IMR-90 (cell line): ENCODE data around the gene NR2C2. TPM values are rescaled to one million over a fixed set of nuclear protein-coding genes. Genes with fewer than 3 reads are reported as not detected.

ENCODE experiments used
- ATAC-seq: fragments of 200-7000 bp; cut with Tn5 transposase; 2 replicates; pipeline ENCODE4 v1.9.1; 2020; ENCODE audit warnings: low read depth, mild to moderate bottlenecking, moderate library complexity
- BruUV-seq: library from RNA; stranded (reverse); fragments of 400-500 nt; replicated peaks from 2 replicates; lab custom pipeline; 2021; lab: Mats Ljungman, UMichigan
- CTCF ChIA-PET: fragments of 300-600 bp; formaldehyde crosslinking; extraction: SDS; loops from one replicate; lab custom pipeline; 2021; ENCODE audit warnings: antibody characterized with exemption; lab: Yijun Ruan, JAX
- POLR2A ChIA-PET: fragments of 300-600 bp; sonication (Branson Sonifier 250); formaldehyde crosslinking; loops from one replicate; lab custom pipeline; 2022; ENCODE audit warnings: antibody characterized with exemption; ENCODE audit not compliant: unreplicated experiment; lab: Charles Lee
- DNase-seq: peaks from one replicate; pipeline ENCODE4 v3.0.0; 2013
- H2AFZ ChIP-seq: replicated peaks from 2 replicates; pipeline ENCODE3; 2013; ENCODE audit warnings: low read length, mild to moderate bottlenecking; ENCODE audit not compliant: poor library complexity
- H2AK5ac ChIP-seq: 2 replicates; pipeline ENCODE4 v1.6.1; 2013; ENCODE audit warnings: low read depth, low read length, inconsistent platforms
- H2AK9ac ChIP-seq: replicated peaks from 2 replicates; pipeline ENCODE3; 2013; ENCODE audit warnings: mild to moderate bottlenecking, low read depth, low read length, moderate library complexity; ENCODE audit not compliant: poor library complexity
- H2BK120ac ChIP-seq: 2 replicates; pipeline ENCODE4 v1.6.1; 2013; ENCODE audit warnings: low read depth, low read length, inconsistent platforms
- H2BK15ac ChIP-seq: 3 replicates; pipeline ENCODE4 v1.6.1; 2013; ENCODE audit warnings: low read depth, low read length, inconsistent platforms
- H2BK20ac ChIP-seq: 2 replicates; pipeline ENCODE4 v1.6.1; 2013; ENCODE audit warnings: low read depth, mild to moderate bottlenecking, inconsistent platforms, low read length, moderate library complexity
- H2BK5ac ChIP-seq: 2 replicates; pipeline ENCODE4 v1.6.1; 2013; ENCODE audit warnings: mild to moderate bottlenecking, low read depth, low read length, inconsistent platforms; ENCODE audit not compliant: poor library complexity, severe bottlenecking
- H3K14ac ChIP-seq: replicated peaks from 2 replicates; pipeline ENCODE4 v1.6.1; 2013; ENCODE audit warnings: low read depth, low read length, inconsistent platforms
- H3K18ac ChIP-seq: 2 replicates; pipeline ENCODE4 v1.6.1; 2013; ENCODE audit warnings: low read depth, low read length, control low read depth
- H3K23ac ChIP-seq: 2 replicates; pipeline ENCODE4 v1.6.1; 2013; ENCODE audit warnings: low read depth, low read length, inconsistent platforms
- H3K27ac ChIP-seq: 2 replicates; pipeline ENCODE4 v1.5.1; 2013; ENCODE audit warnings: mild to moderate bottlenecking, control low read depth, low read length; ENCODE audit not compliant: insufficient read depth
- H3K27me3 ChIP-seq: 2 replicates; pipeline ENCODE4 v1.6.1; 2013; ENCODE audit warnings: low read length; ENCODE audit not compliant: control insufficient read depth, insufficient read depth
- H3K36me3 ChIP-seq: 2 replicates; pipeline ENCODE4 v1.6.1; 2013; ENCODE audit warnings: low read length, mixed read lengths; ENCODE audit not compliant: control insufficient read depth, insufficient read depth
- H3K4ac ChIP-seq: 2 replicates; pipeline ENCODE4 v1.6.1; 2013; ENCODE audit warnings: low read depth, low read length, inconsistent platforms
- H3K4me1 ChIP-seq: 2 replicates; pipeline ENCODE4 v1.6.1; 2013; ENCODE audit warnings: low read length, mixed read lengths; ENCODE audit not compliant: control insufficient read depth, insufficient read depth
- H3K4me2 ChIP-seq: 2 replicates; pipeline ENCODE4 v1.6.1; 2013; ENCODE audit warnings: low read depth, mild to moderate bottlenecking, control low read depth, low read length, moderate library complexity
- H3K4me3 ChIP-seq: 2 replicates; pipeline ENCODE4 v1.5.1; 2013; ENCODE audit warnings: low read depth, mild to moderate bottlenecking, control low read depth, low read length, moderate library complexity; ENCODE audit not compliant: insufficient read depth
- H3K56ac ChIP-seq: 2 replicates; pipeline ENCODE4 v1.6.1; 2013; ENCODE audit warnings: low read length, inconsistent platforms; ENCODE audit not compliant: insufficient read depth; ENCODE audit errors: extremely low read depth
- H3K79me1 ChIP-seq, 2 experiments: 2 replicates each; pipeline ENCODE4 v1.6.1; 2013; ENCODE audit warnings: low read length in 2 of 2, inconsistent platforms in 1 of 2, low read depth in 1 of 2
- H3K9ac ChIP-seq: 2 replicates; pipeline ENCODE4 v1.6.1; 2013; ENCODE audit warnings: low read depth, low read length, control low read depth
- H3K9me1 ChIP-seq: 2 replicates; pipeline ENCODE4 v1.6.1; 2013; ENCODE audit warnings: low read length, inconsistent platforms; ENCODE audit not compliant: insufficient read depth
- H3K9me3 ChIP-seq: 2 replicates; pipeline ENCODE4 v1.6.1; 2013; ENCODE audit warnings: low read length; ENCODE audit not compliant: control insufficient read depth, insufficient read depth
- H4K20me1 ChIP-seq: 2 replicates; pipeline ENCODE4 v1.6.1; 2013; ENCODE audit warnings: low read length, inconsistent platforms; ENCODE audit not compliant: insufficient read depth
- H4K5ac ChIP-seq: 2 replicates; pipeline ENCODE4 v1.6.1; 2013; ENCODE audit warnings: mild to moderate bottlenecking, low read depth, low read length, control low read depth
- H4K8ac ChIP-seq, 2 experiments: 2 replicates each; pipeline ENCODE4 v1.6.1; 2013; ENCODE audit warnings: low read depth in 2 of 2, low read length in 2 of 2, control low read depth in 1 of 2, inconsistent platforms in 1 of 2
- H4K91ac ChIP-seq: 2 replicates; pipeline ENCODE4 v1.6.1; 2013; ENCODE audit warnings: low read depth, low read length, inconsistent platforms; ENCODE audit not compliant: insufficient read depth
- BHLHE40 ChIP-seq: fragments of 150-350 bp; IDR thresholded peaks from 2 replicates; pipeline ENCODE4 v1.6.1; 2016; ENCODE audit warnings: mild to moderate bottlenecking, low read depth, low read length
- ELK1 ChIP-seq: fragments of 150-350 bp; IDR thresholded peaks from 2 replicates; pipeline ENCODE4 v1.6.1; 2016; ENCODE audit warnings: low read depth, mild to moderate bottlenecking, low read length, moderate library complexity, borderline replicate concordance
- FOS ChIP-seq: fragments of 150-350 bp; IDR thresholded peaks from 2 replicates; pipeline ENCODE4 v1.6.1; 2016; ENCODE audit warnings: low read depth, low read length
- MAZ ChIP-seq: IDR thresholded peaks from 2 replicates; pipeline ENCODE4 v1.6.1; 2012; ENCODE audit warnings: low read depth, mild to moderate bottlenecking, low read length, improper control_type of control experiment, moderate library complexity, borderline replicate concordance
- MXI1 ChIP-seq: IDR thresholded peaks from 2 replicates; pipeline ENCODE4 v1.6.1; 2012; ENCODE audit warnings: low read depth, mild to moderate bottlenecking, low read length, moderate library complexity, borderline replicate concordance
- RAD21 ChIP-seq: IDR thresholded peaks from 2 replicates; pipeline ENCODE4 v1.6.1; 2012; ENCODE audit warnings: low read length, improper control_type of control experiment
- USF2 ChIP-seq: fragments of 150-350 bp; IDR thresholded peaks from 2 replicates; pipeline ENCODE4 v1.6.1; 2017; ENCODE audit warnings: mild to moderate bottlenecking, antibody characterized with exemption, low read length, low read depth
- WGBS, 2 experiments: methylation state at CpG; one replicate each; pipeline versions ENCODE4 v1.1.5 to v1.1.7; 2013; ENCODE audit warnings: missing lambda C conversion rate in 2 of 2; ENCODE audit not compliant: insufficient read length in 1 of 2; ENCODE audit errors: extremely low coverage in 2 of 2; 5-methylcytosine and 5-hydroxymethylcytosine counted together
- dilution Hi-C: fragments of 300-500 bp; cut with HindIII; formaldehyde crosslinking; loops from one replicate; pipeline ENCODE4 v1.14.3; 2018; ENCODE audit warnings: low sequenced_read_pairs; ENCODE audit not compliant: unreplicated experiment
- in situ Hi-C: fragments of 300-500 bp; cut with MboI; formaldehyde crosslinking; loops from 3 replicates; pipeline ENCODE4 v1.14.3; 2019; ENCODE audit warnings: low sequenced_read_pairs, inconsistent platforms, mixed read lengths
- intact Hi-C: fragments of 100-400 bp; cut with micrococcal nuclease; formaldehyde crosslinking; loops from 2 replicates; pipeline ENCODE4 v1.10.0; 2022
- polyA plus RNA-seq, 3 experiments: library from polyadenylated mRNA; depleted of rRNA; stranded (reverse); fragments of >200 nt; gene quantifications; 2 replicates each; pipeline ENCODE4 v1.2.3, GENCODE V29; 2012; ENCODE audit warnings: low replicate concordance in 1 of 3
- total RNA-seq: library from RNA; depleted of rRNA; stranded (reverse); fragments of >200 nt; gene quantifications from 2 replicates; pipeline ENCODE4 v1.2.3, GENCODE V29; 2012

NR2C2 gene
- total and polyA plus RNA-seq, 2 of the 4 experiments (the other 2 are of a cell fraction) = 10.4 to 13.8 TPM

- H4K91ac ChIP-seq = no peak overlapping the region
- DNase-seq = no peak
- no peak overlapping the region for H2BK120ac ChIP-seq
- no peak overlapping the region for H2BK20ac ChIP-seq
- no peak overlapping the region for H2AK9ac ChIP-seq
- no peak overlapping the region for H4K8ac ChIP-seq
- ChIA-PET POLR2A (no interaction called here), CTCF (interaction anchor here (1.4 kb wide), 1 partner anchor 18 kb away, joined by 4 read pairs; no protein-coding TSS in a partner anchor)
- H3K14ac ChIP-seq = no peak overlapping the region
- no peak overlapping the region for H3K18ac ChIP-seq
- H3K27me3 ChIP-seq = no peaks in the 10 kb centered on the region
- peaks cover 3% of the 10 kb centered on the region for H4K20me1 ChIP-seq
- WGBS, 2 experiments = no CpG with 5 or more reads among the region's 3 CpGs
- H3K9ac ChIP-seq = no peak overlapping the region
- no peaks in the 10 kb centered on the region for H3K4me1 ChIP-seq
- no peak overlapping the region for H3K23ac ChIP-seq
- H2AFZ ChIP-seq = no peak overlapping the region
- ATAC-seq = no peak
- no peak overlapping the region for H3K4me2 ChIP-seq
- no peak overlapping the region for H2BK15ac ChIP-seq
- H3K4ac ChIP-seq = no peak overlapping the region
- no peak overlapping the region for H3K4me3 ChIP-seq
- peaks cover 3% of the 10 kb centered on the region; the same call in 1 of the 2 replicates for H3K9me1 ChIP-seq
- H4K5ac ChIP-seq = no peak overlapping the region
- no TSS peak for BruUV-seq
- H3K27ac ChIP-seq = no peak overlapping the region
- H2AK5ac ChIP-seq = no peak overlapping the region
- H3K79me1 ChIP-seq = peaks cover 3 to 4% of the 10 kb centered on the region in 2 experiments; a peak in 3 of 4 replicates
- no peak for TF ChIP-seq FOS
- TF ChIP-seq MAZ = no peak
- no peak for TF ChIP-seq BHLHE40
- TF ChIP-seq MXI1 = no peak
- no peak for TF ChIP-seq USF2
- no peak for TF ChIP-seq RAD21
- TF ChIP-seq ELK1 = no peak
- intact Hi-C loops (no loop called here), dilution Hi-C loops (no loop called here), in situ Hi-C loops (loop anchor here (25.0 kb wide), 1 partner anchor 371 kb away; the partner anchor contains the start of gene CCDC174)
- H3K9me3 ChIP-seq = no peaks in the 10 kb centered on the region
- peaks cover 62% of the 10 kb centered on the region for H3K36me3 ChIP-seq
- H2BK5ac ChIP-seq = no peak overlapping the region
- no peak overlapping the region for H3K56ac ChIP-seq
Observed at GRCh38 chr3:15033103-15033502, 85.7 kb downstream of the NR2C2 start.
